COLO829 (cell line): ENCODE data around the gene MAGI2.
A peak's percentile ranks its signal among the peaks of the same experiment; 100 is the strongest.
"Not testable (repeated sequence)": the region's sequence is repeated elsewhere in the genome, so short reads cannot be mapped to it uniquely, and the experiment has no call there.

Experiments used
- DNase-seq: peaks from one replicate; pipeline ENCODE4 v3.0.0; 2012; ENCODE audit warnings: low spot score

Gene MAGI2

DNA sequence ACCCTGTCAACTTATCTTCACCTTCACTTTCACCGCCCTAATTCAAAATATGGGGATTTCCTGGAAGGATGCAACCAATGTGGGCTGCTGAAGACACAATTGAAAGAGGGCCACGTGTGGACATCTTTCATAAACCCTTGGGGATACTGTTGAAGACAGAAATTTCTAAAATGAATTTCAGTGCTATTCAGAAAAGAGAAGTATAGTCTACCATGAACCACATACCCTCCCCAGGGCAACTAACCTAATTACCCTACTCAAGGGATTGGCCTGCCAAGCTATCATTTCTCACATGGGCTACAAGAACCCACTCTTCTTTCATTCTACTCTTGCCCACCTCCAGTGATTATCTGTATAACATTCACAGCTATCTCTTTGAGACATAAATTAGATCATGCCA lies 1428.9 kb downstream of the MAGI2 start:
- no peak for DNase-seq

DNA sequence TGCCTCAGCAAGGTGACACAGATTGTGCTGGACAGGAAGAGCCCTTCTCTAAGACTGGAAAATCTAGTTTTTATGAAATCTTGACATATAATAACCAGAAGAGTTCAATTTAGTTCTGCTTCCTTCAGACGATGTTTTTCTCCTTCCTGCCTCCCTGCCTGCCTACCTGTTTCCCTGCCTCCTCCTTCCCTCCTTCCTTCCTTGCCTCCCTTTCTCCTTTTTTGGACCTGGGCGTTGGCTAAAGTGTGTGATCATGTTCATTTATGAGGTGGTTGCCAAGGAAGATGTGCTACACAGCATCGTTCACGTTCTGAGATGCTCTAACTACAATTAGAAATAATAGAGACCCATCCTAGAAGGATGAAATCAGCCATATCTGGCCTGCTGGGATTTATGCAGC lies 1430.3 kb downstream of the MAGI2 start:
- no peak for DNase-seq

DNA sequence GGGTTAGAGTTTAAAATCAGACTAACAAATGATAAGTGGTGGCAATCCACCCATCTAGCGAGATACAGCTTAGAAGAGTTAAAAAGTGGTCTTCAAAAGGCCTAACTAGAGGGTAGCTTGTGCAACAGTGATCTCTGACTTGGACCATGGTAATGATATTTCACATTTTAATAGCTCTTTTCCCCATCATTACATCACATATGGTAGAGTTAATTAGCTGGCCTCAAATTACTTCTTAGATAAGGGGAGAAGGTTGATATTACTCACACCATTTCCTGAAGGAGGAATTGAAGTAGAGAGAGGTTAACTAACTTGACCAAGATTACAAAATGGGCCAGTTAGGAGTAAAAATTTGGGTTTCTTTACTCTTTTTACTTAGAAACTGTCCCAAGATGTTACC lies 1431.3 kb downstream of the MAGI2 start:
- no peak for DNase-seq

DNA sequence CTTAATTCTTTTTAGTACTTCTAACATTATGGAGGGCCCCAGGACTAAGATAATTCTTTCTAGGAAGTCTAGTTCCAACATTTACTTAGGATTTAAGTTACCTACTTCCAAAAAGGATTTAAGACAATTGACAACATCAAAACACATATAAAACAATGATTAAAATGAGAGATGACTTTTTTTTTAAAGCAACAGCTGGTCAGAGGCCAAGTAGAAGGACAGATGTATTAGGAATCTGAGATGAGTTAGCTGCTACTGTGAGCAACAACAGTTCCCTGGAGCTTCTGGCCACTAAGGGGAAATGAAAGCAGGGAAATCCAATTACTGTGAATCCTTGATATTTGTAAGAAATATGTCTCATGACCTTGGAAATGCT lies 1432.6 kb downstream of the MAGI2 start:
- DNase-seq = no peak

DNA sequence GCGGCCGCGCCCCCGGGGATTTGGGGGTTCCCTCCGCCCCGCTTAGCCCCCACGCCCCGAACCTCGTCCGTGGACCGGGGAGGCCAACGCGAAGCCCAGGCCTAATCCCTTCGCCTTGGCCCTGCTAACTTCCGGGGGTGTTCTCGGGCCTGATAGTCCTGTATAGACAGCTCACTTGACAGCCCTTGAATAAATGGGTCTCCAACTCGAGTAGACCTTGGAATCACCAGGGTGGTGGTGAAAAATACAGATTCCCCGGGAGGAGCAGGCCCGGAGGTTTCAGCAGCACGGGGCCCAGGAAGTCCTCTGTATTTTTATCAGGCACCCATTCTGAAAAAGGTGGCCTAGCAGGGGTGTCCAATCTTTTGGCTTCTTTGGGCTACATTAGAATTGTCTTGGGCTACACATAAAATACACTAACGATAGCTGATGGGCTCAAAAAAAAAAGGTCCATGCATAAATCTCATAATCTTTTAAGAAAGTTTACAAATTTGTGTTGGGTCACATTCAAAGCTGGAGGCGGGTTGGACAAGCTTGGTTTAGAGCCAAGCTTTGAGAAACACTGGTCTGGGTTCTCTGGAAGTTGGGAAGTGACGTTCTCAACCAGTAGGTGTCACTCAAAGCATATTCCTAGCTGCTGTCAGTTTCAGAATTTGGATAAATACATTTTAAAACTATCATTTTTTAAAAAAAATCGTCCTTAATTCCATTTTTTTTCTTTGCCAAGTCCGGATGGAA lies 1433.2 kb downstream of the MAGI2 start:
- peak; percentile 91 for DNase-seq

DNA sequence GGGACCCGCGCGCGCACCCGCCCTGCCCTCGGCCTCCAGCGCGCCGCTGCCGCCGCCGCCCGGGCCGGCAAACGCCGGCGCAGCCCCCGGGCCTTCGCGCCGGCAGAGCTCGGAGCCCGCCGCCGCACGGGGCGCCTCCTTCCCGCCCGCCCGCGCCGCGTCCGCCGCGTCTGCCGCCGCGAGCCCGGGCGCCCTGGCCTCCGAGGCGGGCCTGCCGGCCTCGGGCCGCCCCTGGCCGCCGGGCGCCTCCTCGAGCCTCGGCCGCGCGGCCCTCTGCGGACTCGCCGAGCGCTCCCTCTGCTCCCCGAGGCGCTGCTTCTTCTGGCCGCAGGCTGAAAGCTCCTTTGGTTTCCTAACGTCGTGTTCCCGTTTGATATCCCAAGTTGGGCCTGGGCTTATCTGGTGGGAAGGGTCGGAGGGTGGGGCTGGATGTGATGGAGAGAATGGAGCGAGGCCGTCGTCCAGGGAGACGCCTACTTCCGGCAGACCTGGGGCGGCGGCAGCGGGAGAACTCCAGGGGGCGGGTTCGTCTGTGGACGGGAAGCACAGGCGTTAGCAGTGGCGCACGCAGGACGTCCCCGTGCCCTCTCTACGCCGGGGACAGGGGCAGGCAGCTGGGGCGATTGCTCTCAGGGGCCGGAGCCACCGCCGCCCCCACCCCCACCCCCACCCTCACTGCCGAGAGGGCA lies 1433.9 kb downstream of the MAGI2 start:
- DNase-seq = peak; percentile 86

DNA sequence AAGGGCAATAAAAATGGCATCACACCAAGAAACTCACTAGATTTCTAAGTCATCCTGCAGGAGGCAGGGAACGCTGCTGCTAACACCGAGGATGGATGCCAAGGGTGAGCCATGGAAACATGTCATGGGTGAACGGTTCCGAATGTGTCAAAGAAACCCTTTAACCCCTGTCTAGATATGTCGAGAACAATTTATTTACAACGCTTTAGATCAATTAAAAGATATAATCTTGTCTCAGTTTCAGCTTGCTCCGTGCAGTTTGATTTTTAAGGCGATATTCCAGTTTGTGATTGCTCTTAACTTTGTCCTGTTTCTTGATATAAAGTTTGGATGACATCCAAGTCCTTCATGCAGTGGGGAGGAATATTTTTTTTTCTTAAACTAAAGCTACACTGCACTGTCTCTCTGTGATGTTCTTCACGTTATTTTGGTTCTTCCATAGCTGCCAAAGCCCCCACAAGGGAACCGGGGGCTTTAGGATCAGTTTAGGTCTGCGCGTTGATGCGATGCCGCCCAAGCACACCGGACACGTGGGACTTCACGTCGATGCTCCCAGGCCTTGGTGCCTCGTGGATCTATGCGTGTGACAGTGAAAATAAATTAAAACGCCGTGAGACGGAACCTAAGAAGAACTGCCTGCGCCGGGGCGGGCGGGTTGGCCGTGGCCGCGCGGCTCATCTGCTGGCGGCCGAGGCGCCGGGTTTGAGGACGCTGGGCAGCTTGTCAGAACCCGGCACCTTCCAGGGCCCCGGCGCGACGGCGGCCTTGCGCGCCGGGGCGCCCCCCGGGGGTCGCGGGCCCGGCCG lies 1434.6 kb downstream of the MAGI2 start:
- DNase-seq = no peak

DNA sequence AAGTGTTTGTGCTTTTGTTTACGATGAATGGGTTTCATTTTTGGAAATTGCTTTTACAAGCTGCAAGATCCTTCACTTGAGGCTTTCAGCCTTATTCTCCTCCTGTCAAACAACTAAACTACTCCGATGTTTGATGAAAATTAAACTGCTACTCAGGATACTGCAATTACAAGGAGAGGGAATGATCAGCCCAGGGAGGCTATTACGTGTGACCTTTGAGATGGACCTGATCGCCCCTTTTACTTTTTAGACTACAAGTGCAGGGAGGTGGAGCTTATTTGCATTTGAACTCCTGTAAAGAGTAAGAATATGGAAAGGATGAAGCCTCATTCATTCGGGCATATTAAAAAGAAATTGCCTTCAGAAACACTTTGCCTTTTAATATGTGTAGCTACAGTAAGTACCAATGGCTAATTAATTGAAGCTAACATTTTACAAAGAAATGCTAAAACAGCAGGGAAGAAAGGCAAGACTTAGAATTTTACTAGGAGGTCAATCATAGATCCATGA lies 1435.8 kb downstream of the MAGI2 start:
- no peak for DNase-seq

DNA sequence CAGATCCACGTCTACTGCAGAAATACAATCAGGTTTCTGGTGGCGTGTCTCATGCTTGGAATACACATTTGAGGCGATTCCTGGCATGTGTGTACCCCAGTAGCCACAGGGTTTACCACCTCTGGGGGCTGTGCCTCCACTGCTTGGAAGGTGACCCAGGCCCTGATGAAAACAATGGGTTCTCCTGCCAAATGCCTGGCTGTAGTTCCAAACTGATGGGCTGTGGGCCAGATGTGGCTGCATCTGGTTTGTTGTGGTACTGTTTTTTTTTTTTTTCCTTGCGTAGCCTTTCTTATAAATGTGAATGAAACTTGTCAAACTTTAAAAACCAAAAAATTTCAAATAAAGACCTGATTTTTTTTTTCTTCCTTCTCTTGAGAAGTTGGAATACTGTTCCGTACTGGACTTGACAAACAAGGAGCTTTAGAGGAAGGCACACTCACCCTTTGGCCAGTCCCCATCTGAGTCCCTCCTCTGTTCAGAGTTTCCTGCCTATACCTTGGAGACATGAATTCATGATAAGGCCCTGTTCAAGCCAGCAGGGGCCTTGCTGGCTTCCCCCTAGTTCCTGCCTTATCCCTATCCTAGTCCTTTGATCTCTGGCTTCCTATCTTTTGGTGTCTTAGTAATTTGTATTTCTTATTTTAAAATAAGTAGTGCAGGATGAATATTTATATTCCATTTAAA lies 1437.8 kb downstream of the MAGI2 start:
- no peak for DNase-seq

DNA sequence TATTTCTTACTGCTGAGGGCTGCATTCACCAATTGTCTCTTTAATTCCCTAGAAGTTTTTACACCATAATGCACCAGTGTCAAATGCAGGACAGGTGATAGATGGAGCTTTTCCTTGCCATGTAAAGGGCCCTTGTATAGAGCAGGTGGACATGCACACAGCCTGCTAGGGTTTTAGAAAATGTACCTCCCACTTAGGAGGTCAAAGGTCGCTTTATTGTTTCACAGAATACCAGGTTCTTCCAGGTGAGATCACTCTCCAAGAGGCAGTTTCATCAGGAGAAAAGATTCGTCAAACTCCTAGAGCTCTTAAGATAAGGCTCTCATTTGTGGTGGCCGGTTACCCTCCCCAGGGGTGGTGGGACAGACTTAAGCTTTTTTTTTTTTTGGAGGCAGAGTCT lies 1439.1 kb downstream of the MAGI2 start:
- no peak for DNase-seq

DNA sequence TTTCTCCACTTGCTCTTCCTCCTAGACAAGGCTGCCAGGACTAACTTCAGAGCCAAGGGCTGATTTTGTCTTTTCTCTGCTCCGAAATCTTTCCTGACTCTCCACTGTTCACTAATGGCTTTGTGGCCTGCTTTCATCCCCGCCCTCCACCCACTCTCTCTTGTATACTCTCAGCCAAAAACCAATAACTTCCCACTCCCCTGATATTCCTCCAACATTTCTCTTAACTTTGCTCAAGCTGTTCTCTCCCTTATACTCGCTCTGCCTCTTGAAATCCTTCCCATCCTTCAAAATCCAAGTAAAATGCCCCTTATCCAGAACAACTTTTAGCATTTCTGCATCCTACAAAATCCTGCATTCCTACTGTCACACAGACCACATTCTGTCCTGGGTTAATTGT lies 1440.1 kb downstream of the MAGI2 start:
- DNase-seq = no peak

DNA sequence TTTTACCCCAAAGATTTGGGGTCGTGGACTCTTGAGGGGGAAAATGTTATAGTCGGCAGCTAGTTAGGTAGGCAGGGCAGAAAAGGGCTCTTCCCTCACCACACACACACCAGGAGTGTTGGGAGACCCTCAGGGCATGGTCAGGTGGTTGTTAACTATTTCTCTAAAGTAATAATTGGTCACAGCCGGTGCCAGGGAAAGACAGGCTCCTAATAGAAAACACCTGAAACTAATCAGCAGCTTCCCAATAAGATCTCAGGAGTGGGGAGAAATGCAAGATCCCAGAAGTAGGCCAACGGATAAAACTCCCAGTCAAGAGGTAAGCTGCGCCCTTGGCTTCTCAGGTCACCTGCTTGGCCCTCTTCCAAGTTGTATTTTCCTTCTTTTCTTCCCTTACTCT lies 1441.8 kb downstream of the MAGI2 start:
- no peak for DNase-seq

DNA sequence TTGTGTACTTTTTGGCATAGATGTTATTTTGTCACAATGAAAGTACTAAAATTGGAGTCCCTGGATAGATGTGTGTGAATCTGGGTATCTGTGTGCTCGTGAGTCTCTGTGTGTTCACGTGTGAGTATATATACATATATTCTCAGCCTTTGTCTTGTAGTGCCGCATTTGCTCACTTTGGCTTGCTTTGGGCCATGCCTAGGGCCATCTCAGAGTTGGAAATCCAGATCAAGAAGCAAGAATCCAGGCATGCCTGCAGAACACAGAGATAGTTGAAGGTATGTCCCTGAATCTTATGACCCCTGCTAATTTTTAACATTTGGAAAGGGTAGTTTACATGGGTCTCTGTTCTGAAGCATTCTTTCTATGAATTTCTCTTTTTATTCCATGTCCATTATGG lies 1446.2 kb downstream of the MAGI2 start:
- no peak for DNase-seq

DNA sequence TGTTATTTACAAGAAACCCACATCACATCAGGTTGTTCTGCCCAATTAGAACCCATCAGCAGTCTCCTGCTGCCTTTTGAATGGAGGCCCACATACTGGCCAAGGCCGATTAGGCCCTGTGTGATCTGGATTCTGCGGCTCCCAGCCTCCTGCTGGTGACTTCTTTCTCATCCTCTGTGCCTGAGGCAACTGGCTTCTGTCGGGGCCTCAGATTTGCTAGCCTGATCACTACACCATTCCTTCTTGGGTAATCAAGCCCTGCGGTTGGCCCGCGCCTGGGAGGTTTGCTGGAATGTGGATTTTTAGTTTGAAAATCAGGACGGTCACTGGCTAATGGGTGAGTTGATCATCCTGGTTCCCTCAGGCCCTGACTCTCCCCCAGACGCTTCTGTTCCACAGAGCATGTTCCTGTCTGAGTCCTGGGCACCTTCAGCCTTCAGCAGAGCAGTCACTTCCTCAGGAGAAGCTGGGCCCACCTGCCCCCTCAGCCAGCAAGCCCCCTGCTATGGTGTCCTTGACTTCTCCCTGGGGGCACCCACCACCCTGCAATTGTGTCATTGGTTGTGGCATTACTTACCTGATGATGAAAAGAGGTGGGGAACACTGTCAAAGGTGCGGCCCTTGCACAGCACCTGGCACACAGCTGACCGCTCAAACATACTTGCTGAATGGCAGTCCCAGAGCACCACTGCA lies 1447.3 kb downstream of the MAGI2 start:
- no peak for DNase-seq

DNA sequence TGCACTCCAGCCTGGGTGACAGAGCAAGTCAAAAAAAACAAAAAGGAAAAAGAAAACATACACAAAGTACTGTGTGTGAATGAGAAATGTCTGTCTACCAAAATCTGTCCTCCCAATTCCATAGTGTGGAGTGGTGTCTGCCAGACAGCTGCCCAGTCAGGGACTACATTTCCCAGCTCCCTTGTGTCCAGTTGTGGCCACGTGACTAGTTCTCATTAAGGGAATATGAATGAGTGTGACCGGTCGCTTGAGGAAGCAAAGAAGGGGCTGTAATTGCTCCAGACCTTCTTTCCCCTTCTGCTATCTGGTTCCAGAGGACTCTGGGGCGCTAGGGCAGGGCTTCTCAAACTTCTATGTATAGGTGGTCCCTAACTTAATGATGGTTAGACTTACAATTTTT lies 1450.8 kb downstream of the MAGI2 start:
- DNase-seq = no peak

DNA sequence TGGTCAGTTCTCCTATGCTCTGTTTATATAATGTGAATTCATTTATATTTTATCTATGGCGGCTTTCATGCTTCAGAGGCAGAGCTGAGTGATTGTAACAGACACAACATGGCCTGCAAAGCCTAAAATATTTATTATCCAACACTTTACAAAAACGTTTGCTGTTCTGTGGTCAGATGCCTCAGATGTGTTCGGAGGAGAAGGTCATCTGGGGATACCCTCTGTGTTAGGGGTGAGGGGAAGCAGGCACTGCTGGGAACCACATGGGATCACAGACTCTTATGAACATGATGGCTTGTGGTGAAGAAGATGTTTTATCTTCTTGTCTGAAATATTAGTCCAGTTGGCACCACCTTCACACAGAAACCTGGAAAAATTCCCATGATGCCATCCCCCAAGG lies 1451.4 kb downstream of the MAGI2 start:
- no peak for DNase-seq

DNA sequence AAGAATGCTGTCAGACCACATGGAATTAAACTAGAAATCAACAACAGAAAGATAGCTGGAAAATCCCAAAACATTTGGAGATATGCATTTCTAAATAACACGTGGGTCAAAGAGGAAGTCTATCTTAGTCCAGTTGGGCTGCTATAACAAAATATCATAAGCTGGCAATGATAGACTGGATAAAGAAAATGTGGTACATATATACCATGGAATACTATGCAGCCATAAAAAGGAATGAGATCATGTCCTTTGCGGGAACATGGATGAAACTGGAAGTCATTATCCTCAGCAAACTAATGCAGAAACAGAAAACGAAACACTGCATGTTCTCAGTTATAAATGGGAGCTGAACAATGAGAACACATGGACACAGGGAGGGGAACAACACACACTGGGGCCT lies 1454.3 kb downstream of the MAGI2 start:
- DNase-seq = not testable (repeated sequence)

DNA sequence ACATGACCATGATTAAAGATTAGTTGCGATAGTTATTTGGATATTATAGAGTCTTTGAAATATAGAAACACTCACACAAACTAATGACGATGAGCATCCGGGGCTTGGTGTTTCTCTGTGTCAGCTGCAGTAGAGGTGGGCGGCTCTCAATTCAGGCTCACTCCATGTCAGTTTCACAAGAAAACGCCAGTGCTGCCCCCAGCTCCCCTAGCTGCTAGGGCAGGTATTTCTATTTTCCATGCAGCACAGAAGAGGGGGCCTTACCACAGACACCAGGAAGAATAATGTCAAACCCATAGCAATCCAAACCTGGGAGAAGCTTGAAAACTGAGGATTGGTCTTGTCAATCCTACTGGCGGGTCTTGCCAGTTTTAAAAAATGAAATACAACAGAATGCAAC lies 1457.8 kb downstream of the MAGI2 start:
- no peak for DNase-seq

DNA sequence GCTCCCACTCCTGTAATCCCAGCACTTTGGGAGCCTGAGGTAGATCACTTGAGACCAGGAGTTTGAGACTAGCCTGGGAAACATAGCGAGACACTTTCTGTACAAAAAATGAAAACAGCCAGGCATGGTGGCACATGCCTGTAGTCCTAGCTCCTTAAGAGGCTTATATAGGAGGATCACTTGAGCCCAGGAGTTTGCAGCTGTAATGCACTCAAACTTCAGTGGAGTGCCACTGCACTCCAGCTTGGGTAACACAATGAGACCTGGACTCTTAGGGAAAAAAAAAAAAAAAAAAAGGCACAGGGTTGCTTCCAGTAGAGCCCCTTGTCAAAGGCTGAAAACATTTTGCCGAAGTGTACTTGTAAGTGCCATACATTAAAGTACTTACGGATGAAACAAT lies 1459.6 kb downstream of the MAGI2 start:
- DNase-seq = no peak

DNA sequence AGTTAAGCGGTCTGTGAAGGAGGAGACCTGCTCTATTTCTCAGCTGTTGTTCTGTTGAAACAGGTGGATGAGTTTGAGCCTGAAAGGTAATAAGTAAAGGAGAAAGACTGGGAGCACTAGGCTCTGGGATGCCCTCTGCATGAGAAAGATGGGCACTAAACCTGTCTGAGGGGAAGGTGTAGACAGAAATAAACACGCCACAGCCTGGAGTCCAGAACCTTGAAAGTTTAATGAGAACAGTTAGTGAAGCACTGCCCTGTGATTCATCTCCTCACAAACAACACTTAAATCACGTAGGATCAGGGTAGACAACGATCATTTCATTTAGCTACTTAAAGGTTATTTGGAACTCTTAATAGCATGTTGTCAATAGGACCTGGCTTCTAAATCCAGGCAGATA lies 1461.8 kb downstream of the MAGI2 start:
- no peak for DNase-seq

DNA sequence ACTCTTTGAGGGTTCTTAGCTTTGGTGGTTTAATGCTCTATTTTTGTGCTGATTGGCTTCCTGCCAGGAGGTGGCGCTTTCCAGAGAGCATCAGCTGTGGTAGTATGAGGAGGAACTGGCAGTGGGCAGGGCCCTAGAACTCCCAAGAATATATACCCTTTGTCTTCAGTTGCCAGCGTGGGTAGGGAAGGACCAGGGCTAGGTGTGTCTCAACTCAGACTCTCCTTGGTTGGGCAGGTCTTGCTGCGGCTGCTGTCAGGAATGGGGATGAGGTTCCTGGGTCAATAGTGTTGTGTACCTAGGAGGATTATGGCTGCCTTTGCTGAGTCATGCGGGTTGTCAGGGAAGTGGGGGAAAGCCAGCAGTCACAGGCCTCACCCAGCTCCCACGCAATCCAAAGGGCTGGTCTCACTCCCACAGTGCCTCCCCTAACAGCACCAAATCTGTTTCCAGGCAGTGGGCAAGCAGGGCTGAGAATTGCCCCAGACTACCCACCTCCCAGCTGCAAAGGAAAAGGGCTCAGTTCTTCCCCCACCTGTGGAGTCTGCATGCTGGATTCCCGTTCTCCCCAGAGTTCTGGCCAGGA lies 1463.4 kb downstream of the MAGI2 start:
- no peak for DNase-seq
